GM23338 (cell line): Measurements from ENCODE around the gene SCAANT1. TPM values are rescaled to one million over a fixed set of nuclear protein-coding genes. Genes with fewer than 3 reads are reported as not detected.

Source experiments
- ATAC-seq: fragments of 200-7000 bp; cut with Tn5 transposase; 3 replicates; pipeline ENCODE4 v1.9.1; 2020
- DNase-seq: peaks from one replicate; pipeline ENCODE4 v3.0.0-alpha.2; 2015; ENCODE audit warnings: low spot score
- H2AFZ ChIP-seq: fragments of 200-600 bp; sonication (generic); 2 replicates; pipeline ENCODE4 v1.8.0; 2016; ENCODE audit warnings: antibody characterized with exemption, mild to moderate bottlenecking, moderate library complexity
- H3F3A ChIP-seq: fragments of 200-600 bp; sonication (generic); replicated peaks from 2 replicates; pipeline ENCODE4 v1.8.0; 2017; ENCODE audit warnings: antibody characterized with exemption, mixed run types, low read depth
- H3K27ac ChIP-seq: fragments of 200-600 bp; sonication (generic); 2 replicates; pipeline ENCODE4 v1.6.1; 2016; ENCODE audit warnings: low read depth
- H3K27me3 ChIP-seq: fragments of 200-600 bp; sonication (generic); 2 replicates; pipeline ENCODE4 v1.8.0; 2016; ENCODE audit warnings: mild to moderate bottlenecking, mixed run types, moderate library complexity; ENCODE audit not compliant: insufficient read depth
- H3K36me3 ChIP-seq: fragments of 200-600 bp; sonication (generic); 2 replicates; pipeline ENCODE4 v1.8.0; 2016; ENCODE audit warnings: mild to moderate bottlenecking; ENCODE audit not compliant: insufficient read depth
- H3K4me1 ChIP-seq: fragments of 200-600 bp; sonication (generic); 2 replicates; pipeline ENCODE4 v1.8.0; 2016; ENCODE audit warnings: mild to moderate bottlenecking, moderate library complexity; ENCODE audit not compliant: insufficient read depth
- H3K4me2 ChIP-seq: fragments of 200-600 bp; sonication (generic); 2 replicates; pipeline ENCODE4 v1.7.1; 2017; ENCODE audit warnings: mixed run types
- H3K4me3 ChIP-seq: fragments of 200-600 bp; sonication (generic); 2 replicates; pipeline ENCODE4 v1.6.1; 2016; ENCODE audit warnings: mixed run types
- H3K79me2 ChIP-seq: fragments of 200-600 bp; sonication (generic); replicated peaks from 2 replicates; pipeline ENCODE4 v1.8.0; 2017; ENCODE audit warnings: mild to moderate bottlenecking; ENCODE audit not compliant: insufficient read depth
- H3K9me2 ChIP-seq: fragments of 200-600 bp; sonication (generic); 2 replicates; pipeline ENCODE4 v1.8.0; 2017; ENCODE audit not compliant: insufficient read depth
- H4K20me1 ChIP-seq: fragments of 200-600 bp; sonication (generic); replicated peaks from 2 replicates; pipeline ENCODE4 v1.8.0; 2017; ENCODE audit warnings: mild to moderate bottlenecking; ENCODE audit not compliant: insufficient read depth
- H3K27ac Mint-ChIP-seq: 2 replicates; pipeline ENCODE4 v1.8.0; 2020; ENCODE audit warnings: inconsistent platforms, mild to moderate bottlenecking, moderate library complexity, mixed read lengths
- H3K27me3 Mint-ChIP-seq: 3 replicates; pipeline ENCODE4 v1.8.0; 2022; ENCODE audit warnings: low read depth, mild to moderate bottlenecking, moderate library complexity, mixed read lengths, inconsistent platforms; ENCODE audit not compliant: insufficient read depth, poor library complexity
- H3K36me3 Mint-ChIP-seq: 3 replicates; pipeline ENCODE4 v1.8.0; 2021; ENCODE audit warnings: low read depth, mild to moderate bottlenecking, inconsistent platforms, moderate library complexity, mixed read lengths
- H3K4me1 Mint-ChIP-seq: 3 replicates; pipeline ENCODE4 v1.8.0; 2020; ENCODE audit warnings: mild to moderate bottlenecking, inconsistent platforms, mixed read lengths
- H3K4me3 Mint-ChIP-seq: 3 replicates; pipeline ENCODE4 v1.8.0; 2021; ENCODE audit warnings: moderate library complexity, mild to moderate bottlenecking, inconsistent platforms, mixed read lengths
- H3K9me3 Mint-ChIP-seq: 3 replicates; pipeline ENCODE4 v1.8.0; 2020; ENCODE audit warnings: moderate library complexity, mild to moderate bottlenecking, inconsistent platforms, mixed read lengths
- CREB1 ChIP-seq: fragments of 250-450 bp; sonication (Bioruptor Pico); IDR thresholded peaks from 2 replicates; pipeline ENCODE4 v1.5.0; 2020; ENCODE audit warnings: low read depth, mild to moderate bottlenecking, moderate library complexity
- CTCF ChIP-seq, 2 experiments: fragments of 200-600 bp in 1 of 2; sonication (generic) in 1 of 2; conservative IDR thresholded peaks; 2 replicates each; pipeline versions ENCODE4 v1.5.1 to v1.6.1; 2016 to 2017; ENCODE audit warnings: antibody characterized with exemption in 2 of 2, low read depth in 2 of 2, mild to moderate bottlenecking in 2 of 2, moderate library complexity in 1 of 2
- ETS1 ChIP-seq: IDR thresholded peaks from 2 replicates; pipeline ENCODE4 v1.6.1; 2016; ENCODE audit warnings: antibody characterized with exemption
- EZH2 ChIP-seq: fragments of 200-600 bp; sonication (generic); IDR thresholded peaks from one replicate; pipeline ENCODE4 v1.8.0; 2017; ENCODE audit warnings: antibody characterized with exemption, mild to moderate bottlenecking, low read depth; ENCODE audit not compliant: unreplicated experiment
- EZH2phosphoT487 ChIP-seq: fragments of 200-600 bp; sonication (generic); IDR thresholded peaks from one replicate; pipeline ENCODE4 v1.8.1; 2018; ENCODE audit warnings: antibody characterized with exemption; ENCODE audit not compliant: unreplicated experiment
- JUNB ChIP-seq: IDR thresholded peaks from one replicate; pipeline ENCODE4 v1.6.1; 2016; ENCODE audit warnings: antibody characterized with exemption; ENCODE audit not compliant: unreplicated experiment
- NANOG ChIP-seq: IDR thresholded peaks from 2 replicates; pipeline ENCODE4 v1.6.1; 2016; ENCODE audit warnings: antibody characterized with exemption, borderline replicate concordance
- POLR2AphosphoS5 ChIP-seq: IDR thresholded peaks from 2 replicates; pipeline ENCODE4 v1.6.1; 2016; ENCODE audit warnings: antibody characterized with exemption, low read depth
- REST ChIP-seq: IDR thresholded peaks from one replicate; pipeline ENCODE4 v1.6.1; 2018; ENCODE audit warnings: antibody characterized with exemption; ENCODE audit not compliant: unreplicated experiment
- STAT1 ChIP-seq: IDR thresholded peaks from one replicate; pipeline ENCODE4 v1.6.1; 2016; ENCODE audit warnings: antibody characterized with exemption; ENCODE audit not compliant: unreplicated experiment
- ZNF114 ChIP-seq: fragments of 250-450 bp; sonication (Bioruptor Pico); IDR thresholded peaks from 2 replicates; pipeline ENCODE4 v1.5.0; 2020; ENCODE audit warnings: mild to moderate bottlenecking, moderate library complexity
- ZNF331 ChIP-seq: fragments of 250-450 bp; sonication (Bioruptor Pico); IDR thresholded peaks from 2 replicates; pipeline ENCODE4 v1.5.0; 2020; ENCODE audit warnings: low read depth, mild to moderate bottlenecking, moderate library complexity
- polyA plus RNA-seq: library from polyadenylated mRNA; unstranded; fragments of >200 nt; fragmentation: Nextera tagmentation; extraction: Ambion mirVana; gene quantifications from 2 replicates; pipeline ENCODE4 v1.2.1, GENCODE V29; 2016
- total RNA-seq: library from RNA; depleted of rRNA; stranded (reverse); fragments of >200 nt; shearing (Covaris generic); gene quantifications from 2 replicates; pipeline ENCODE4 v1.2.3, GENCODE V29; 2014
- TF ChIP-seq, protein P1 (sequence below): fragments of 250-450 bp; sonication (Bioruptor Pico); IDR thresholded peaks from 2 replicates; pipeline ENCODE4 v1.5.0; 2020; ENCODE audit warnings: mild to moderate bottlenecking, moderate library complexity

Gene SCAANT1
- total and polyA plus RNA-seq, 2 experiments from 2014 or later: 1.2 TPM; not detected in 1

GRCh38 chr3:63955830-63956545 is 43.8 kb upstream of the SCAANT1 start:
- peaks cover 69% of the 10 kb centered on the region for H3K4me1 Mint-ChIP-seq
- no peak for TF ChIP-seq REST
- TF ChIP-seq ETS1: no peak
- no peak for TF ChIP-seq ZNF331 (CRISPR knock-in tag)
- TF ChIP-seq EZH2phosphoT487: no peak
- TF ChIP-seq CREB1 (CRISPR knock-in tag): no peak
- no peak for TF ChIP-seq CTCF (conservative IDR thresholded peaks at IDR 0.05; ENCODE audit: low read depth in 2 of 2)
- no peak for TF ChIP-seq ZNF114
- TF ChIP-seq, protein P1, sequence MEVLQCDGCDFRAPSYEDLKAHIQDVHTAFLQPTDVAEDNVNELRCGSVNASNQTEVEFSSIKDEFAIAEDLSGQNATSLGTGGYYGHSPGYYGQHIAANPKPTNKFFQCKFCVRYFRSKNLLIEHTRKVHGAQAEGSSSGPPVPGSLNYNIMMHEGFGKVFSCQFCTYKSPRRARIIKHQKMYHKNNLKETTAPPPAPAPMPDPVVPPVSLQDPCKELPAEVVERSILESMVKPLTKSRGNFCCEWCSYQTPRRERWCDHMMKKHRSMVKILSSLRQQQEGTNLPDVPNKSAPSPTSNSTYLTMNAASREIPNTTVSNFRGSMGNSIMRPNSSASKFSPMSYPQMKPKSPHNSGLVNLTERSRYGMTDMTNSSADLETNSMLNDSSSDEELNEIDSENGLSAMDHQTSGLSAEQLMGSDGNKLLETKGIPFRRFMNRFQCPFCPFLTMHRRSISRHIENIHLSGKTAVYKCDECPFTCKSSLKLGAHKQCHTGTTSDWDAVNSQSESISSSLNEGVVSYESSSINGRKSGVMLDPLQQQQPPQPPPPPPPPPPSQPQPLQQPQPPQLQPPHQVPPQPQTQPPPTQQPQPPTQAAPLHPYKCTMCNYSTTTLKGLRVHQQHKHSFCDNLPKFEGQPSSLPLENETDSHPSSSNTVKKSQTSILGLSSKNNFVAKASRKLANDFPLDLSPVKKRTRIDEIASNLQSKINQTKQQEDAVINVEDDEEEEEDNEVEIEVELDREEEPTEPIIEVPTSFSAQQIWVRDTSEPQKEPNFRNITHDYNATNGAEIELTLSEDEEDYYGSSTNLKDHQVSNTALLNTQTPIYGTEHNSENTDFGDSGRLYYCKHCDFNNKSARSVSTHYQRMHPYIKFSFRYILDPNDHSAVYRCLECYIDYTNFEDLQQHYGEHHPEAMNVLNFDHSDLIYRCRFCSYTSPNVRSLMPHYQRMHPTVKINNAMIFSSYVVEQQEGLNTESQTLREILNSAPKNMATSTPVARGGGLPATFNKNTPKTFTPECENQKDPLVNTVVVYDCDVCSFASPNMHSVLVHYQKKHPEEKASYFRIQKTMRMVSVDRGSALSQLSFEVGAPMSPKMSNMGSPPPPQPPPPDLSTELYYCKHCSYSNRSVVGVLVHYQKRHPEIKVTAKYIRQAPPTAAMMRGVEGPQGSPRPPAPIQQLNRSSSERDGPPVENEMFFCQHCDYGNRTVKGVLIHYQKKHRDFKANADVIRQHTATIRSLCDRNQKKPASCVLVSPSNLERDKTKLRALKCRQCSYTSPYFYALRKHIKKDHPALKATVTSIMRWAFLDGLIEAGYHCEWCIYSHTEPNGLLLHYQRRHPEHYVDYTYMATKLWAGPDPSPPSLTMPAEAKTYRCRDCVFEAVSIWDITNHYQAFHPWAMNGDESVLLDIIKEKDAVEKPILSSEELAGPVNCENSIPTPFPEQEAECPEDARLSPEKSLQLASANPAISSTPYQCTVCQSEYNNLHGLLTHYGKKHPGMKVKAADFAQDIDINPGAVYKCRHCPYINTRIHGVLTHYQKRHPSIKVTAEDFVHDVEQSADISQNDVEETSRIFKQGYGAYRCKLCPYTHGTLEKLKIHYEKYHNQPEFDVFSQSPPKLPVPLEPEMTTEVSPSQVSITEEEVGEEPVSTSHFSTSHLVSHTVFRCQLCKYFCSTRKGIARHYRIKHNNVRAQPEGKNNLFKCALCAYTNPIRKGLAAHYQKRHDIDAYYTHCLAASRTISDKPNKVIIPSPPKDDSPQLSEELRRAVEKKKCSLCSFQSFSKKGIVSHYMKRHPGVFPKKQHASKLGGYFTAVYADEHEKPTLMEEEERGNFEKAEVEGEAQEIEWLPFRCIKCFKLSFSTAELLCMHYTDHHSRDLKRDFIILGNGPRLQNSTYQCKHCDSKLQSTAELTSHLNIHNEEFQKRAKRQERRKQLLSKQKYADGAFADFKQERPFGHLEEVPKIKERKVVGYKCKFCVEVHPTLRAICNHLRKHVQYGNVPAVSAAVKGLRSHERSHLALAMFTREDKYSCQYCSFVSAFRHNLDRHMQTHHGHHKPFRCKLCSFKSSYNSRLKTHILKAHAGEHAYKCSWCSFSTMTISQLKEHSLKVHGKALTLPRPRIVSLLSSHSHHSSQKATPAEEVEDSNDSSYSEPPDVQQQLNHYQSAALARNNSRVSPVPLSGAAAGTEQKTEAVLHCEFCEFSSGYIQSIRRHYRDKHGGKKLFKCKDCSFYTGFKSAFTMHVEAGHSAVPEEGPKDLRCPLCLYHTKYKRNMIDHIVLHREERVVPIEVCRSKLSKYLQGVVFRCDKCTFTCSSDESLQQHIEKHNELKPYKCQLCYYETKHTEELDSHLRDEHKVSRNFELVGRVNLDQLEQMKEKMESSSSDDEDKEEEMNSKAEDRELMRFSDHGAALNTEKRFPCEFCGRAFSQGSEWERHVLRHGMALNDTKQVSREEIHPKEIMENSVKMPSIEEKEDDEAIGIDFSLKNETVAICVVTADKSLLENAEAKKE (CRISPR knock-in tag): no peak
- no peak for TF ChIP-seq JUNB
- no peak for TF ChIP-seq NANOG
- TF ChIP-seq EZH2: no peak
- TF ChIP-seq POLR2AphosphoS5: no peak
- TF ChIP-seq STAT1: no peak
- DNase-seq (no peak), ATAC-seq (no peak)
- no peaks in the 10 kb centered on the region for H4K20me1 ChIP-seq
- no peaks in the 10 kb centered on the region for H3K36me3 ChIP-seq
- no peak overlapping the region for H3K4me2 ChIP-seq
- peak overlapping the region; percentile 71; the same call in 1 of the 2 replicates for H3K27ac Mint-ChIP-seq
- H3K27me3 Mint-ChIP-seq: peaks cover 9% of the 10 kb centered on the region
- 0 out of 2 replicates have a peak, but pooled peaks cover 9% of the 10 kb centered on the region for H3K79me2 ChIP-seq
- no peak overlapping the region for H2AFZ ChIP-seq
- no peaks in the 10 kb centered on the region; the same call in 1 of the 2 replicates for H3F3A ChIP-seq
- H3K27ac ChIP-seq: no peak overlapping the region
- H3K27me3 ChIP-seq: no peaks in the 10 kb centered on the region
- no peaks in the 10 kb centered on the region for H3K9me3 Mint-ChIP-seq
- H3K36me3 Mint-ChIP-seq: peaks cover 4% of the 10 kb centered on the region
- no peak overlapping the region for H3K4me3 Mint-ChIP-seq
- no peaks in the 10 kb centered on the region for H3K9me2 ChIP-seq
- H3K4me1 ChIP-seq: peaks cover 58% of the 10 kb centered on the region
- no peak overlapping the region for H3K4me3 ChIP-seq
